B cell (primary cell): ENCODE results near the gene LRRC15. TPM values are rescaled to one million over a fixed set of nuclear protein-coding genes. Genes with fewer than 3 reads are reported as not detected.

ENCODE experiments used
- ATAC-seq: fragments of 200-7000 bp; cut with Tn5 transposase; one replicate; pipeline ENCODE4 v1.10.0; 2021; ENCODE audit warnings: low read depth, mild to moderate bottlenecking, moderate number of reproducible peaks, moderate library complexity
- CTCF ChIA-PET: fragments of 350-600 bp; sonication (Branson Sonifier 250); formaldehyde crosslinking; loops from one replicate; lab custom pipeline; 2021; ENCODE audit warnings: antibody characterized with exemption, inconsistent platforms; lab: Charles Lee
- POLR2A ChIA-PET: fragments of 350-600 bp; sonication (Branson Sonifier 250); formaldehyde crosslinking; loops from one replicate; lab custom pipeline; 2021; ENCODE audit warnings: antibody characterized with exemption; lab: Charles Lee
- DNase-seq: peaks from one replicate; pipeline ENCODE4 v3.0.0; 2013
- H2AFZ ChIP-seq: 2 replicates; pipeline ENCODE4 v1.6.1; 2012; ENCODE audit warnings: mild to moderate bottlenecking, low read depth, low read length; ENCODE audit not compliant: insufficient read depth, poor library complexity, severe bottlenecking
- H3K27ac ChIP-seq, 2 donors: 1 replicate in 1 of 2; 2 replicates in 1 of 2; pipeline ENCODE4 v1.5.1; 2012 to 2013; ENCODE audit warnings: low read length in 2 of 2, mild to moderate bottlenecking in 2 of 2, moderate library complexity in 1 of 2
- H3K27me3 ChIP-seq, 4 experiments: fragments of 200-600 bp in 1 of 4; sonication (generic) in 1 of 4; replicated peaks in 1 of 4; 1 replicate in 2 of 4; 2 replicates in 2 of 4; pipeline versions ENCODE4 v1.6.1 to v1.7.0; 2013 to 2016; ENCODE audit warnings: low read length in 3 of 4, mild to moderate bottlenecking in 2 of 4, mixed read lengths in 1 of 4, moderate library complexity in 1 of 4; ENCODE audit not compliant: insufficient read depth in 4 of 4, control insufficient read depth in 3 of 4; ENCODE audit errors: control extremely low read depth in 1 of 4
- H3K36me3 ChIP-seq, 2 experiments: replicated peaks in 1 of 2; 1 replicate in 1 of 2; 2 replicates in 1 of 2; pipeline versions ENCODE4 v1.6.1 to v1.7.1; 2013; ENCODE audit warnings: low read length in 1 of 2; ENCODE audit not compliant: insufficient read depth in 2 of 2, control insufficient read depth in 1 of 2; ENCODE audit errors: control extremely low read depth in 1 of 2, extremely low read depth in 1 of 2
- H3K4me1 ChIP-seq, 2 donors: fragments of 200-600 bp in 1 of 2; sonication (generic) in 1 of 2; 1 replicate in 1 of 2; 2 replicates in 1 of 2; pipeline versions ENCODE4 v1.5.1 to v1.6.1; 2013 to 2017; ENCODE audit warnings: low read length in 2 of 2; ENCODE audit not compliant: control insufficient read depth in 2 of 2, insufficient read depth in 2 of 2
- H3K4me2 ChIP-seq: replicated peaks from 2 replicates; pipeline ENCODE3; 2012; ENCODE audit warnings: mild to moderate bottlenecking, low read depth, low read length; ENCODE audit not compliant: poor library complexity, severe bottlenecking
- H3K4me3 ChIP-seq, 5 experiments: fragments of 200-600 bp in 1 of 5; sonication (generic) in 1 of 5; 1 replicate in 3 of 5; 2 replicates in 2 of 5; pipeline versions ENCODE4 v1.5.1 to v1.7.0; 2011 to 2016; ENCODE audit warnings: low read length in 4 of 5, mild to moderate bottlenecking in 4 of 5, low read depth in 2 of 5, control low read depth in 1 of 5, moderate library complexity in 1 of 5; ENCODE audit not compliant: insufficient read depth in 1 of 5; ENCODE audit errors: control extremely low read depth in 1 of 5, extremely low read depth in 1 of 5
- H3K79me2 ChIP-seq: fragments of 200-600 bp; sonication (generic); one replicate; pipeline ENCODE4 v1.6.0; 2016; ENCODE audit warnings: low read length; ENCODE audit not compliant: control insufficient read depth, insufficient read depth
- H3K9ac ChIP-seq: fragments of 200-600 bp; sonication (generic); 2 replicates; pipeline ENCODE4 v1.6.1; 2017; ENCODE audit warnings: mild to moderate bottlenecking, low read length, moderate library complexity
- H3K9me3 ChIP-seq, 3 donors: one replicate each; pipeline versions ENCODE4 v1.6.1 to v1.7.1; 2013; ENCODE audit warnings: low read length in 2 of 3; ENCODE audit not compliant: control insufficient read depth in 2 of 3, insufficient read depth in 1 of 3; ENCODE audit errors: control extremely low read depth in 1 of 3
- H4K20me1 ChIP-seq: 2 replicates; pipeline ENCODE4 v1.6.0; 2012; ENCODE audit warnings: mild to moderate bottlenecking, low read length; ENCODE audit not compliant: insufficient read depth, control insufficient read depth, poor library complexity, severe bottlenecking
- H3K27ac Mint-ChIP-seq: one replicate; pipeline ENCODE4 v1.8.0; 2021; ENCODE audit warnings: mixed read lengths
- H3K27me3 Mint-ChIP-seq: one replicate; pipeline ENCODE4 v1.8.0; 2021; ENCODE audit warnings: mixed read lengths
- H3K4me1 Mint-ChIP-seq: one replicate; pipeline ENCODE4 v1.8.0; 2021; ENCODE audit warnings: mixed read lengths
- H3K4me3 Mint-ChIP-seq: one replicate; pipeline ENCODE4 v1.8.0; 2021; ENCODE audit warnings: mixed read lengths
- H3K9me3 Mint-ChIP-seq: one replicate; pipeline ENCODE4 v1.8.0; 2022; ENCODE audit warnings: mixed read lengths; ENCODE audit not compliant: insufficient read depth
- EZH2 ChIP-seq: IDR thresholded peaks from 2 replicates; pipeline ENCODE4 v1.6.1; 2012; ENCODE audit warnings: borderline replicate concordance, low read depth, mild to moderate bottlenecking, moderate library complexity, low read length; ENCODE audit not compliant: insufficient read depth, poor library complexity, severe bottlenecking
- WGBS: methylation state at CpG from one replicate; pipeline ENCODE4 v1.1.5; 2013; ENCODE audit warnings: missing lambda C conversion rate; ENCODE audit not compliant: insufficient coverage; 5-methylcytosine and 5-hydroxymethylcytosine counted together
- intact Hi-C: fragments of 100-400 bp; cut with micrococcal nuclease; formaldehyde crosslinking; loops from one replicate; pipeline ENCODE4 v1.10.0; 2022
- polyA plus RNA-seq: library from polyadenylated mRNA; depleted of rRNA; stranded (reverse); fragments of >200 nt; gene quantifications from 2 replicates; pipeline ENCODE4 v1.2.3, GENCODE V29; 2012
- total RNA-seq, 2 donors: library from RNA; stranded (reverse); fragments of 120-200 nt in 1 of 2; gene quantifications; 1 replicate in 1 of 2; 2 replicates in 1 of 2; pipeline versions ENCODE4 v1.2.3 to v1.2.4, GENCODE V29; 2013 to 2022
- TF ChIP-seq, protein P1 (sequence below): fragments of 200-600 bp; IDR thresholded peaks from one replicate; pipeline ENCODE4 v1.8.0; 2022; ENCODE audit warnings: antibody characterized with exemption, mild to moderate bottlenecking

The LRRC15 gene
- total and polyA plus RNA-seq, 2 donors (not counting 1 experiment from before 2014, with no cell fraction given), result not detected

DNA sequence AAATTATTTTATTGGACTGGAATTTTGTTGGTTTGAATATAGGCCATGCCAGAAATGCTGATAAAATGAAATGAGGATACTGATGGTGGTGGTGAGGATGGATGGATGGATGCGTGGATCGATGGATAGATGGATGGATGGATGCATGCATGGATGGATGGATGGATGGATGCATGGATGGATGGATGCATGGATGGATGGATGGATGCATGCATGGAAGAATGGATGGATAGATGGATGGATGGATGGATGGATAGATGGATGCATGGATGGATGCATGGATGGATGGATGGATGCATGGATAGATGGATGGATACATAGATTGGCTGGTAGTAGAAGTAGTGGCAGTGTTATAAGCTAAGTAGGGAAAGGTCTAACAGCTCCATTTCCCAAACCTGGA, 58.5 kb downstream of the LRRC15 start:
- Histone ChIP-seq H3K4me3 (no peak overlapping the region), H2AFZ (no peak overlapping the region), H3K36me3 (no peaks in the 10 kb centered on the region), H3K4me1 (peaks cover 57 to 61% of the 10 kb centered on the region in 2 donors), H3K9ac (no peak overlapping the region), H3K4me2 (no peak overlapping the region), H3K27me3 (peaks cover 0 to 39% (median 15%) of the 10 kb centered on the region in 4 experiments), H4K20me1 (peaks cover 5% of the 10 kb centered on the region), H3K79me2 (no peaks in the 10 kb centered on the region), H3K9me3 (peaks cover 0 to 2% (median 0%) of the 10 kb centered on the region in 3 donors), H3K27ac (no peak overlapping the region)
- no peak for ATAC-seq
- Mint-ChIP-seq H3K27ac (no peak overlapping the region), H3K4me3 (no peak overlapping the region), H3K9me3 (no peaks in the 10 kb centered on the region), H3K4me1 (peaks cover 60% of the 10 kb centered on the region), H3K27me3 (peaks cover 37% of the 10 kb centered on the region)
- 97% methylated on average over 2 of the region's 2 CpGs for WGBS
- no peak for DNase-seq
- CTCF ChIA-PET, result interaction anchor here (1.2 to 3.4 kb wide), 4 partner anchors 339 to 645 kb away, joined by 3 to 16 read pairs (median 4); no protein-coding TSS in a partner anchor
- intact Hi-C loops, result no loop called here
- no peak for TF ChIP-seq EZH2
- TF ChIP-seq, protein P1, sequence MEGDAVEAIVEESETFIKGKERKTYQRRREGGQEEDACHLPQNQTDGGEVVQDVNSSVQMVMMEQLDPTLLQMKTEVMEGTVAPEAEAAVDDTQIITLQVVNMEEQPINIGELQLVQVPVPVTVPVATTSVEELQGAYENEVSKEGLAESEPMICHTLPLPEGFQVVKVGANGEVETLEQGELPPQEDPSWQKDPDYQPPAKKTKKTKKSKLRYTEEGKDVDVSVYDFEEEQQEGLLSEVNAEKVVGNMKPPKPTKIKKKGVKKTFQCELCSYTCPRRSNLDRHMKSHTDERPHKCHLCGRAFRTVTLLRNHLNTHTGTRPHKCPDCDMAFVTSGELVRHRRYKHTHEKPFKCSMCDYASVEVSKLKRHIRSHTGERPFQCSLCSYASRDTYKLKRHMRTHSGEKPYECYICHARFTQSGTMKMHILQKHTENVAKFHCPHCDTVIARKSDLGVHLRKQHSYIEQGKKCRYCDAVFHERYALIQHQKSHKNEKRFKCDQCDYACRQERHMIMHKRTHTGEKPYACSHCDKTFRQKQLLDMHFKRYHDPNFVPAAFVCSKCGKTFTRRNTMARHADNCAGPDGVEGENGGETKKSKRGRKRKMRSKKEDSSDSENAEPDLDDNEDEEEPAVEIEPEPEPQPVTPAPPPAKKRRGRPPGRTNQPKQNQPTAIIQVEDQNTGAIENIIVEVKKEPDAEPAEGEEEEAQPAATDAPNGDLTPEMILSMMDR, result no peak
- POLR2A ChIA-PET, result no interaction called here

GRCh38 chr3:194310060-194310835, 59.3 kb downstream of the LRRC15 start:
- 99% methylated on average over 6 of the region's 11 CpGs for WGBS
- ChIA-PET CTCF (interaction anchor here (0.6 to 3.4 kb wide), 7 partner anchors 23 to 644 kb away, joined by 3 to 16 read pairs (median 4); no protein-coding TSS in a partner anchor), POLR2A (interaction anchor here (0.9 kb wide), 1 partner anchor 179 kb away, joined by 3 read pairs; no protein-coding TSS in a partner anchor)
- H3K4me2 ChIP-seq, result no peak overlapping the region
- H3K4me3 ChIP-seq, result no peak overlapping the region
- DNase-seq (no peak), ATAC-seq (no peak)
- no peak overlapping the region for H3K27ac ChIP-seq
- H3K9ac ChIP-seq, result no peak overlapping the region
- H3K27me3 Mint-ChIP-seq, result peaks cover 34% of the 10 kb centered on the region
- H3K4me3 Mint-ChIP-seq, result no peak overlapping the region
- H3K27me3 ChIP-seq, result peaks cover 0 to 33% (median 12%) of the 10 kb centered on the region in 4 experiments
- peaks cover 60 to 62% of the 10 kb centered on the region in 2 donors for H3K4me1 ChIP-seq
- no peaks in the 10 kb centered on the region for H3K36me3 ChIP-seq
- peaks cover 5% of the 10 kb centered on the region for H4K20me1 ChIP-seq
- intact Hi-C loops, result no loop called here
- no peak overlapping the region for H3K27ac Mint-ChIP-seq
- H3K4me1 Mint-ChIP-seq, result peaks cover 61% of the 10 kb centered on the region
- peaks cover 0 to 6% (median 0%) of the 10 kb centered on the region in 3 donors for H3K9me3 ChIP-seq
- H3K79me2 ChIP-seq, result no peaks in the 10 kb centered on the region
- H2AFZ ChIP-seq, result no peak overlapping the region
- TF ChIP-seq, protein P1, result no peak
- TF ChIP-seq EZH2, result no peak
- H3K9me3 Mint-ChIP-seq, result no peaks in the 10 kb centered on the region
